ENCODE data around the gene POLR3B. TPM values are rescaled to one million over a fixed set of nuclear protein-coding genes. Genes with fewer than 3 reads are reported as not detected.

The POLR3B gene
- total and polyA plus RNA-seq, 2 experiments from 2014 or later = 4.0 to 14.6 TPM

DNA sequence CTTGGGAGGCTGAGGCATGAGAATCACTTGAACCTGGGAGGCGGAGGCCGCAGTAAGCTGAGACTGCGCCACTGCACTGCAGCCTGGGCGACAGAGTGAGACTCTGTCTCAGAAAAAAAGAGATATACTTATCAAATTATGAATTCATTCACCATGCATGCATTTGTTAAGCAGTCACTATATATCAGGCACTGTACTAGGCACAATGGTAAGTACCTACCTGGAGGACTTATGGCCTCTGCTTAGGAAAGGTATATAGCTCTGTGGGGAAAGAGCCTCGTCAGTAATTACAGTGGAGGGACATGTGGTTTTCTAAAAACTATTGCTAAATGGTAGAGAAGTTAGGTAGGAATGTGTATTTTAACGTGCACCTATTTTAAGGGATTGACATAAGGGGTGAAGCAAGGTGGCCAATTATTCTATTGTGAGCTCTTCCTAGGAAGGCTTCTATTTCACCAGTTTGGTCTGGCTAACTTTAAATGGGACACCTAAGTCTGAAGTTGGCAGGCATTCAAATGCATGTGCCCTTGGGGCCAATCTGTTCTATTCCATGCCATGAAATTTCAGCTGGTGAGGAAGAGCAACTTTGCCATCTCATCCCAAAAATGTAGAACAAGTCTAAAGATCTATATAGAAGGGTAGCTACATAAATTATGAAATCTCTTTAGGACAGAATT is 40.0 kb upstream of the POLR3B start (continued):
- TF ChIP-seq, protein P1, sequence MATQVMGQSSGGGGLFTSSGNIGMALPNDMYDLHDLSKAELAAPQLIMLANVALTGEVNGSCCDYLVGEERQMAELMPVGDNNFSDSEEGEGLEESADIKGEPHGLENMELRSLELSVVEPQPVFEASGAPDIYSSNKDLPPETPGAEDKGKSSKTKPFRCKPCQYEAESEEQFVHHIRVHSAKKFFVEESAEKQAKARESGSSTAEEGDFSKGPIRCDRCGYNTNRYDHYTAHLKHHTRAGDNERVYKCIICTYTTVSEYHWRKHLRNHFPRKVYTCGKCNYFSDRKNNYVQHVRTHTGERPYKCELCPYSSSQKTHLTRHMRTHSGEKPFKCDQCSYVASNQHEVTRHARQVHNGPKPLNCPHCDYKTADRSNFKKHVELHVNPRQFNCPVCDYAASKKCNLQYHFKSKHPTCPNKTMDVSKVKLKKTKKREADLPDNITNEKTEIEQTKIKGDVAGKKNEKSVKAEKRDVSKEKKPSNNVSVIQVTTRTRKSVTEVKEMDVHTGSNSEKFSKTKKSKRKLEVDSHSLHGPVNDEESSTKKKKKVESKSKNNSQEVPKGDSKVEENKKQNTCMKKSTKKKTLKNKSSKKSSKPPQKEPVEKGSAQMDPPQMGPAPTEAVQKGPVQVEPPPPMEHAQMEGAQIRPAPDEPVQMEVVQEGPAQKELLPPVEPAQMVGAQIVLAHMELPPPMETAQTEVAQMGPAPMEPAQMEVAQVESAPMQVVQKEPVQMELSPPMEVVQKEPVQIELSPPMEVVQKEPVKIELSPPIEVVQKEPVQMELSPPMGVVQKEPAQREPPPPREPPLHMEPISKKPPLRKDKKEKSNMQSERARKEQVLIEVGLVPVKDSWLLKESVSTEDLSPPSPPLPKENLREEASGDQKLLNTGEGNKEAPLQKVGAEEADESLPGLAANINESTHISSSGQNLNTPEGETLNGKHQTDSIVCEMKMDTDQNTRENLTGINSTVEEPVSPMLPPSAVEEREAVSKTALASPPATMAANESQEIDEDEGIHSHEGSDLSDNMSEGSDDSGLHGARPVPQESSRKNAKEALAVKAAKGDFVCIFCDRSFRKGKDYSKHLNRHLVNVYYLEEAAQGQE (IDR thresholded peaks at IDR 0.05; ENCODE audit: unreplicated experiment) = no peak
- TF ChIP-seq POLR2AphosphoS5 (IDR thresholded peaks at IDR 0.05; ENCODE audit: low read depth) = no peak
- TF ChIP-seq, protein P2, sequence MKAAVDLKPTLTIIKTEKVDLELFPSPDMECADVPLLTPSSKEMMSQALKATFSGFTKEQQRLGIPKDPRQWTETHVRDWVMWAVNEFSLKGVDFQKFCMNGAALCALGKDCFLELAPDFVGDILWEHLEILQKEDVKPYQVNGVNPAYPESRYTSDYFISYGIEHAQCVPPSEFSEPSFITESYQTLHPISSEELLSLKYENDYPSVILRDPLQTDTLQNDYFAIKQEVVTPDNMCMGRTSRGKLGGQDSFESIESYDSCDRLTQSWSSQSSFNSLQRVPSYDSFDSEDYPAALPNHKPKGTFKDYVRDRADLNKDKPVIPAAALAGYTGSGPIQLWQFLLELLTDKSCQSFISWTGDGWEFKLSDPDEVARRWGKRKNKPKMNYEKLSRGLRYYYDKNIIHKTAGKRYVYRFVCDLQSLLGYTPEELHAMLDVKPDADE (IDR thresholded peaks at IDR 0.05) = no peak

DNA sequence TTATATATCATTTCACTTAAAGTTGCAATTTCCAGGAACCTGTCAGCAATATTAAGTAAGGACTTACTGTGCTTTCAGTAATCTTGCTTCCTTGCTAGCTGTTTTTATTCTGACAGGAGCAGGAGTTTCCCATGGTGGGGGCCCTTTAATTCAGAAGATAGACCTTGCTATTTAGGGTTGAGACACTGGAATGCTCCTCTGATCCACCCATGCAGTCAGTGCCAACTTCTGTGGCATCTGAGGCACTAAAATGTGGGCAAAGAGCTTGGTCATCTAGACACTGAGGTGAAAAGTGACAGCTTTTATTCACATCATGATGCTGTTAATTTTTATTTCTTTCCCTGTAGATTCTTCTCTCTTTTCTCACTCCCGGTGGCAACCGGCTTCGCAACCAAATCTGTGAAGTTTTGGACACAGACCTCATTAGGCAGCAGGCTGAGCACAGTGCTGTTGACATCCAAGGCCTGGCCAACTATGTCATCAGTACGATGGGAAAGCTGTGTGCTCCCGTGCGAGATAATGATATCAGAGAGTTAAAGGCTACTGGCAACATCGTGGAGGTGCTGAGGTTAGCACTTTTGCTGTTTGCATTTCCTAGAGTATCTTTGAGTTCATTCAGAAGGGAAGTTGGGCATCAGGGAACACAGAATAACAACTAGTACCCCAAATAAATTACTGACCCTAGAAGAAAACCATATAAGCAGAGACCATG is 36.3 kb upstream of the POLR3B start:
- Mint-ChIP-seq H3K27ac (no peak overlapping the region), H3K4me1 (no peaks in the 10 kb centered on the region), H3K9me3 (no peaks in the 10 kb centered on the region; the same call in 2 of the 3 replicates), H3K4me3 (no peak overlapping the region), H3K36me3 (ENCODE audit: low read depth) (no peaks in the 10 kb centered on the region), H3K27me3 (ENCODE audit: insufficient read depth, low read depth, poor library complexity) (peaks cover 14% of the 10 kb centered on the region)
- Histone ChIP-seq H3K4me3 (no peak overlapping the region), H3F3A (replicated peaks; ENCODE audit: low read depth) (no peaks in the 10 kb centered on the region), H3K36me3 (ENCODE audit: insufficient read depth) (no peaks in the 10 kb centered on the region), H2AFZ (no peak overlapping the region), H3K4me1 (ENCODE audit: insufficient read depth) (no peaks in the 10 kb centered on the region), H3K27ac (ENCODE audit: low read depth) (no peak overlapping the region), H3K9me2 (ENCODE audit: insufficient read depth) (no peaks in the 10 kb centered on the region), H4K20me1 (replicated peaks; ENCODE audit: insufficient read depth) (no peaks in the 10 kb centered on the region), H3K79me2 (replicated peaks; ENCODE audit: insufficient read depth) (no peaks in the 10 kb centered on the region), H3K4me2 (no peak overlapping the region), H3K27me3 (ENCODE audit: insufficient read depth) (no peaks in the 10 kb centered on the region)
- ATAC-seq (no peak), DNase-seq (ENCODE audit: low spot score) (no peak)
- TF ChIP-seq, protein P2 (IDR thresholded peaks at IDR 0.05) = no peak
- TF ChIP-seq ZNF331 (CRISPR knock-in tag; IDR thresholded peaks at IDR 0.05; ENCODE audit: low read depth) (no peak), CREB1 (CRISPR knock-in tag; IDR thresholded peaks at IDR 0.05; ENCODE audit: low read depth) (no peak), EZH2phosphoT487 (IDR thresholded peaks at IDR 0.05; ENCODE audit: unreplicated experiment) (no peak), POLR2AphosphoS5 (IDR thresholded peaks at IDR 0.05; ENCODE audit: low read depth) (no peak), ZNF114 (CRISPR knock-in tag; IDR thresholded peaks at IDR 0.05) (no peak), JUNB (IDR thresholded peaks at IDR 0.05; ENCODE audit: unreplicated experiment) (no peak), NANOG (IDR thresholded peaks at IDR 0.05; ENCODE audit: borderline replicate concordance) (no peak), STAT1 (IDR thresholded peaks at IDR 0.05; ENCODE audit: unreplicated experiment) (no peak)
- TF ChIP-seq, protein P3, sequence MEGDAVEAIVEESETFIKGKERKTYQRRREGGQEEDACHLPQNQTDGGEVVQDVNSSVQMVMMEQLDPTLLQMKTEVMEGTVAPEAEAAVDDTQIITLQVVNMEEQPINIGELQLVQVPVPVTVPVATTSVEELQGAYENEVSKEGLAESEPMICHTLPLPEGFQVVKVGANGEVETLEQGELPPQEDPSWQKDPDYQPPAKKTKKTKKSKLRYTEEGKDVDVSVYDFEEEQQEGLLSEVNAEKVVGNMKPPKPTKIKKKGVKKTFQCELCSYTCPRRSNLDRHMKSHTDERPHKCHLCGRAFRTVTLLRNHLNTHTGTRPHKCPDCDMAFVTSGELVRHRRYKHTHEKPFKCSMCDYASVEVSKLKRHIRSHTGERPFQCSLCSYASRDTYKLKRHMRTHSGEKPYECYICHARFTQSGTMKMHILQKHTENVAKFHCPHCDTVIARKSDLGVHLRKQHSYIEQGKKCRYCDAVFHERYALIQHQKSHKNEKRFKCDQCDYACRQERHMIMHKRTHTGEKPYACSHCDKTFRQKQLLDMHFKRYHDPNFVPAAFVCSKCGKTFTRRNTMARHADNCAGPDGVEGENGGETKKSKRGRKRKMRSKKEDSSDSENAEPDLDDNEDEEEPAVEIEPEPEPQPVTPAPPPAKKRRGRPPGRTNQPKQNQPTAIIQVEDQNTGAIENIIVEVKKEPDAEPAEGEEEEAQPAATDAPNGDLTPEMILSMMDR (conservative IDR thresholded peaks at IDR 0.05; ENCODE audit: low read depth in 2 of 2) = no peak
- TF ChIP-seq, protein P1 (IDR thresholded peaks at IDR 0.05; ENCODE audit: unreplicated experiment) = no peak

Measured in GM23338 (cell line).